HG02852 (cell line): ENCODE measurements around the gene KIF21B.

Source experiments
- ATAC-seq: cut with Tn5 transposase; IDR thresholded peaks from one replicate; pipeline ENCODE4 v1.9.1; 2021; ENCODE audit warnings: mild to moderate bottlenecking, moderate library complexity; ENCODE audit not compliant: unreplicated experiment

Gene KIF21B

DNA sequence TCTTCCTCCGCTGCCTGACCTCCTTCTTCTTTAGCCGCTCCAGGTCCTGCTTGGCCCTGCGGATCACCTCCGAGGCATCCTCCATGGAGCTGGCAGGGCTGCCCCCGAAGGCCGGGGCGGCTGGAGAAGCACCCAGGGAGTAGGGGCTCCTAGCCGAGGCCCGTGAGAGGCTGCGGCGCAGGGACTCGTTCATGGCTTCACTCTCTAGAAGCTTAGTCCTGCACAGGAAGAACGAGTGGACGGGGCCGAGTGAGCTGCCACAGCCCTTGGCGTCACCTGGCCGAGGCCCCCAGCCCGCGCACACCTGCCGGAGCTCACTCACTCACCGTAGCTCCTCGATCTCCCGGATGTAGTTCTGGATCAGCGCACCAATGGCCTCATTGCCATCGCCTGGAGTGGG lies 23.1 kb downstream of the KIF21B start:
- no peak for ATAC-seq

DNA sequence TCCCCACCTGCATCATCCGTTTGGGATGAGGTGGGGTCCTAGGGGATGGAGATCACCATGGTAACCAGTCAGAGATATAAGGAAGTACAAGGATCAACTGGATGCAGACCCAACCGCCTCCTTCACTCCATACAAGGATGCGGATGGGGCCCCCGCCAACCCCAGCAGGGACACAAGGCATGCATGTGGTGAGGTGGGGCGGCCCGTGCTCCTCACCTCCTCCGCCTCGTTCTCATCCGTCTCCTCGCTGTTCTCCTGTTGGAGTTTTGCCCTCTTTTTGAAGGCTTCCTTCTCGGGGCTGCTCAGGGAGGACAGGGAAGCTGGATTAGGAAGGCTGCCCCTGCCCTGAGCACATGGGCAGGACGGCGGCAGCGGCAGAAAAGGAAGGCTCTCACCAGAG lies 23.8 kb downstream of the KIF21B start:
- ATAC-seq, result no peak

DNA sequence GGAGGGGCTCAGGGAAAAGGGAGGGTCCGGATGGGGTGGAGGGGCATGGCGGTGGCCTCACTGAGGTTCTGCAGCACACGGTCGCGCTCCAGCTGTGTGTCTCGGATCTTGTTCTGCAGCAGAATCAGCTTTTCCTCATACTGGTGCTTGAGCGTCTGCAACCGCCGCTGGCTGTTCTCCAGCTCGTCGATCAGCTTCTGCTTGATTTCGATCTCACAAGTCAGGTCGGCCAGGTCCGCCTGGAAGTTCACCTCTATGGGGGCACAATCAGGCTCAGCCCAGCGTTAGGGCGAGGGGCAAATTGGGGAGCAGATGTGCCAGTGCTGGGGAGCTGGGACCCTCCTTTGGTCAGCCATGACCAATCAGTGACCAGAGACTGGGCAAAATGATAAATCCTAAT lies 25.2 kb downstream of the KIF21B start:
- ATAC-seq, result no peak

DNA sequence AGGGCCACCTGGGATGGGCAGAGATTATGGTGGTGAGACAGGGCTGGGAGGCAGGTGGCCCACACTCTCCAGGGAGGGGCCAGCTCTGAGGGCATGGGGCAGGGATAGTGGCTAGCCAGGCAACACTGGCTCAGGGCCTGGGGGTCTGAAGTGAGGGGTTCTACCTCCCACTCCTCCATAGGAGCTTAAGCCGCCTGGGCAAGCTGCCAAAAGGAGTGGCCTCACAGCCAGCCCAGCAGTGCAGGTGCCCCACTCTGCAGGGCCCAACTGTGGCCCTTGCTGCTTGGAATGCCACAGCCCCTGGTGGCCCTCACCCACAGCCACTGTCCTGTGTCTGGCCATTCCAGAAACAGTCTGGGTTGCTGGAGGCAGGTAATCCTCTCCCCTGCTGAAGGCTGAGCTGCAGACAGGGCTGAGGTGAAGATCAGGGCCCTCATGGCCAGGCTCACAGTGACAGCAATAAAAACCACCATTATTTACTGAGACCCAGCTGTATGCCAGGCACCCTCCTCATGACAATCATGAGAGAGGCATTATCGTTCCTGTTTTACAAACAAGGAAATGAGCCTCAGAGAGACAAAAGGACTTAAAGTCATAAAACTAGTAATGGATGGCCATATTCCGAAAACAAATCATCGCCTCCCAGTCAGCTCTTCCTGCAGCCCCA lies 31.0 kb downstream of the KIF21B start:
- ATAC-seq, result no peak

DNA sequence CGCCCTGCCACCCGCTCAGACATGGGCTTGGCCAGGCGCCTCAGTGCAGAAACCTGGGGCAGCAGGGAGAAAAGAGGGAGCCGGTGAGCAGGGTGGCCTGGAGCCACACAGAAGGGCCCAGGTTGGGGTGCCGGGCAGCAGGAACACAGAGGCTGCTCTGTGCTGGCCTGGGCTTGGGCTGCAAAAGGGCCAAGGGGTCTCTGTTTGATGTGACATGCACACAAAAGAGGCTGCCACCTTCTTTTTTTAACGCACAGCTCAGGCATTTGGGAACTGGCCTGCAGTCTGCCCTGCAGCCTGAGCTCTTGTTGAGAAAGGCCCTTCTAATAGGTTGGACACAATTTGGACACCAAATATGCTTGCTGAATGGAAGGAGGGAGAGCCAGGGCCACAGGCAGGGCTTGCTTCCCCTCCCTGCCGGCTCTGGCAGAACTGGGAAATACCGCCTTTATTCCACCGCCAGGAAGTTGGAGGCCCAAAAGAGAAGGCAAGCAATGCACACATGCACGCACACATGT lies 32.4 kb downstream of the KIF21B start:
- no peak for ATAC-seq

DNA sequence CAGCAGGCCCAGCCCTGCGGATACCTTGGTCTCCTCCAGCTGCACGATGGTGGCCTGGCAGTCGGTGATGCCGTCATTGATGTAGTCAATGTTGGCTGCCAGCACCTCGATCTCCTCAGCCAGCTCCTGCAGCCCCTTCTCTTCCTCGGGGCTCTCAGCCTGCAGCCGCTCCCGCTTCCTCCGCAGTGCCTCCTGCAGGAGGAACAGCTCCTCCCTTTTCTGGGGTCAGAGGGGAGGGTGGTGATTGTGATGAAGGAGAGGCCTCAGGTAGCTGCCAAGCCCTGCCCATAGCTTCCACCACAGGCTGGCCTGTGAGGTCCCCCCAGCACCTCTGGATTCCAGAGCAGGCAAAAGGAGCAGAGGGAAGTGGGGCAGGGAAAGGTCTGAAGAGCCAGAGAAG lies 33.4 kb downstream of the KIF21B start:
- no peak for ATAC-seq

DNA sequence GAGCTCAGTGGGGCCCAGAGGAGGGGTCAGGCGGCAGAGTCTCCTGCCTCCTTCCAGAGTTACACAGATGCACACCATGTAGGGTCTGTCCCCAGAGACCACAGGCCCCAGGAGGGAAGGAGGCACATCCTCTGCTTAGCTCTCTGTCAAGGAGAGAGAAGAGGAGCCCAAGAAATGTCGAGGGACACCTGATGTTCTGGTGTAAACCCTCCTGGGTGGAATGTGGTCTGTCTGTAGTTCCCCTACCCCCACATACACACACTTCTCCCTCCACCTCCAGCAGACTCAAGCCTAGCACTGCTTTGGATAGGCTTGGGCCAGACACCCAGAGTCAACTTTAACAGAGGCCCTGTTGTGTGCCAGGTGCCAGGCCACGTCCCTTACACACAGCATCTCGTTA lies 34.2 kb downstream of the KIF21B start:
- no peak for ATAC-seq

DNA sequence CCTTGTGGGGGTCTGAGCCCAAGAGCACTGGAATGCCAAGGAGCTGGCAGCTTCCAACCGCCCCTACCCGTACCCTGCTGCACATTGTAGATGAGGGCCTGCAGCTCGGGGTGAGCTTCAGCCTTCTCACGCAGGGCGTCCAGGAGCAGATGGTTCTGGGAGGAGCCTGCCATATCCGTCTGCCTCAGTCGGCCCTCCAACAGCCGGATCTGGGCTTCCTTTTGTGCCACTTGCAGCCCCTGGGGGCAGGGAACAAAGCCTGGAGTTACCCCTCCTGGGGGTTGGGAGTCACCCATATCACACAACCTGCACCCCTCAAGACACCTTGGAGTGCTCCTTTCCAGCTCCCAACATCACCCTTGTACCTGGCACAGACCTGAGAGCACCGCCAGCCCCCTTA lies 34.8 kb downstream of the KIF21B start:
- ATAC-seq, result no peak

DNA sequence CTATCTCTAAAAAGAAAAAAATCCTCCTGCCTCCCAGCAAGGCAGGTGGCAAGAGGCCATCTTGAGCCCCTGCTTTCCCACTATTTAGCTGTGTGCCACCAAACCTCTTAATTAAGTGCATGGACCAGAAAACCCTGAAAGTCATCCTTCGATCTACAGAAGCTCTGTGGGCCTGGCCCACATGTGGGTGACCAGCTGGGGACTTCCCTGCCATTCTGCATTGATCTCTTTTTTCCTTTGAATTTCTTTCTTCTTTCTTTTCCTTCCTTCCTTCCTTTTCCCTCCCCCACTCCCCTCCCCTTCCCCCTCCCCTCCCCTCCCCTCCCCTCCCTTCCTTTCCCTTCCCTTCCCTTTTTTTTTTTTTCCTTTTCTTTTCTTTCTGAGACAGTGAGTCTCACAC lies 38.0 kb downstream of the KIF21B start:
- no peak for ATAC-seq

DNA sequence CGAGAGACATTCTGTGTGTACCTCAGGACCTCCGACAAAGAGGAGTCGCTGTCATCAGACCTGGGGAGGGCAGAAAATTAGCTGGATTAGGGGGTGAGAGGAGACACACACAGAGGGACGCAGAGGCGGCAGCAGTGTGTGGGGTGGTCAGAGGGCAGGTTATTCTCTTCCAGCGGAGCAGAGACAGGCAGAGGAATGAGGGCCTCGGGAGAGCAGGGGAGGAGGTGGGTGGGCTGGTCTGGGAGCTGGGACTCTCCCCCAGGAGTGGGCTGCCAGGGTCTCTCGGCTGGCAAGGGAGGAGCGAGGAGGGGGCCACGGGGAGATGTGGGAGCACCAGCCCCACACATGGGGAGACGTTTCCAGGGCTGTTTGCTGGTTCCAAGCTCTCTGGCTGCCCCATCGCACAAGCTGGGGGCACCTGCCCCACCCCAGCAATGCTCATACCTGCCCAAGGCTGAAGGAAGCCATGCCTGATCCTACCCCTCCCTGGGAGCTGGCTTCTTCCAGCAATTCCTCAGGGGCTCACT lies 40.4 kb downstream of the KIF21B start:
- ATAC-seq, result no peak

DNA sequence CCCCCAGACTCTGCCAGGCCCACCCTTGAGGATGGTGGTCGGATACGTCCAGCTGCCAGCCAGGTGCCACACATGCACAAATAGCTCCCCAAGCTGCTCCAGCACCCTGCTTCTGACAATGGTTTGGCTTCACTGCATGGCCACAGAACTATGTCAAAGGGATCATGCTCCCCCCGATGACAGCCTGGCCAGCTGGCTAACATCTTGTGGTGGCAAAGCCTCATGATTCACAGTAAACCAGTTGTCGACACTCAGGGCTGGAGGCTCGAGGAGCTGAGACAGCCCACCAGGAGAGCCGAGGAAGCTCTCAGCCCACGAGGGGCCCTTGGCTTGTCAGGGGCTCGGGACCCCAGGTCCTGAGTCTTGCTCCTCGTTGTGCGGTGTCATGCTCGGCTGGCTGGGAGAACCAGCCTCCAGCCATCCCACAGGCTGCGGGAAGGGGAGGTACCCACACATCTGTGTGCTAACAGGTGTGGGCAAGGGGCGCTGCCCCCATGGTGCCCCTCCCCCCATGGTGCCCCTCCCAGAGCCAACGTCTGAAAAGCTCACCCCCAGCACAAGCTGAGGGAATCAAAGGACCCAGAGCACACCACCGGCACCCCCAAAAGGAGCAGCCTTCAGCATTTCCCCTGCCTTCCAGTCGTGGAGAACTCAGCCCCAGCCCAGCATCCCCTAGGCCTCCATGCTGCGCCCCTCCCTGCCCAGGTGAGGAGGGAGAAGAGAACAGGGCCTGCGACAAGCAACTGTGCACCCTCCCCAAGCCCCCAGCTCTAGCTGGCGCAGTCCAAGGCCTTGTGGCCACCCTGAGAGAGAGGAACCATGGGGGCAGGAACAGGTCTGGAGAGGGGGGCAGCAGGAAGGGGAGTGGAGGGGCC lies 41.2 kb downstream of the KIF21B start:
- no peak for ATAC-seq

DNA sequence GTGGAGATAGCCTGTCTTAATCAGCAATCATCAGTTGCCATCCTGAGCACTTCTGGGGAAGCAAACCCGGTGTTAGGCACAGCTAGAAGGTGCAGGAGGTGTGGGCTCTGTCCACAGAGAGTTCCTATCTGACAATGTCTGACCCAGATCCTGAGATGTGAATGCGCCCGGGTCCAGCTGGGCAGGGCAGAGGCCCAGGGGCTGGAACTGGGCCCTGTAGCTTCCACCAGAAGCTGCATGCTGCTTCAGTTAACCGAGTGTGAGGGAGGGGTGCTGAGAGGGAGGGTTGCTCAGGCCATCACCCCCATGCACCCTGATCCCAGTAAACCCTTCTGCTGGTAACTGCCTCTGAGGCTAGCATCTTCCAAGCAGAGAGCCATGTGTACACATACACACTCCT lies 42.2 kb downstream of the KIF21B start:
- ATAC-seq, result no peak

DNA sequence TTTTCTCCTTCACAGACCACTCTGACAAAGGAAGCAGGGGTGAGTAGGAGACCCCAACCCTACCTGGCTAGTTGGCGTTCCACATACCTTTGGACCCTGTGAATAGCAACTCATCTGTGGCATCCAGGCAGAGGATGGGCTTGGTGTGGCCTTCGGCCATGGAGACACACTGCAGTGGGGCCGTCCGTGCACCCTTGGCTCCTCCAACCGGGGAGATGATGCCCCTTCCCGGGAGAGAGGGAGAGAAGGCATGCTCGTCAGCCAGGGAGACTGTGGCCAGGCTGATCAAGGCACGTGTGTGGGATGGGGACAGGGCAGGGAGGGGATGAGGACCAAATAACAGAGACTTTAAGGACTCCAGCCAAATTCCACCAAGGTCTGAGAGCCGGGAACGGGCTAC lies 42.6 kb downstream of the KIF21B start:
- ATAC-seq, result no peak

DNA sequence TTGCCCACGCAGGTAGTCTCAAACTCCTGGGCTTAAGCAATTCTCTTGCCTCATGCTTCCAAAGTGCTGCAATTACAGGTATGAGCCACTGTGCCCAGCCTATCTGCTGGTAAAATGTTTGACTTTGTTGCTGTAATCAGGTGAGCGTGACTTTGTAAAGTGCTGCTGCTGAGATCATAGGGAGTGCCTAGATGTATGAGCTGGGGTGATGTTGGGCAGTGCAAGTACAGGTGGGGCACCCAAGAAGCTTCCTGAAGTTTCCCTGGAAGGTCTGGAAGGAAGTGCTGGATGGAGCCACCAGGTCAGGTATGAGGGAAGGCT lies 43.1 kb downstream of the KIF21B start:
- no peak for ATAC-seq

DNA sequence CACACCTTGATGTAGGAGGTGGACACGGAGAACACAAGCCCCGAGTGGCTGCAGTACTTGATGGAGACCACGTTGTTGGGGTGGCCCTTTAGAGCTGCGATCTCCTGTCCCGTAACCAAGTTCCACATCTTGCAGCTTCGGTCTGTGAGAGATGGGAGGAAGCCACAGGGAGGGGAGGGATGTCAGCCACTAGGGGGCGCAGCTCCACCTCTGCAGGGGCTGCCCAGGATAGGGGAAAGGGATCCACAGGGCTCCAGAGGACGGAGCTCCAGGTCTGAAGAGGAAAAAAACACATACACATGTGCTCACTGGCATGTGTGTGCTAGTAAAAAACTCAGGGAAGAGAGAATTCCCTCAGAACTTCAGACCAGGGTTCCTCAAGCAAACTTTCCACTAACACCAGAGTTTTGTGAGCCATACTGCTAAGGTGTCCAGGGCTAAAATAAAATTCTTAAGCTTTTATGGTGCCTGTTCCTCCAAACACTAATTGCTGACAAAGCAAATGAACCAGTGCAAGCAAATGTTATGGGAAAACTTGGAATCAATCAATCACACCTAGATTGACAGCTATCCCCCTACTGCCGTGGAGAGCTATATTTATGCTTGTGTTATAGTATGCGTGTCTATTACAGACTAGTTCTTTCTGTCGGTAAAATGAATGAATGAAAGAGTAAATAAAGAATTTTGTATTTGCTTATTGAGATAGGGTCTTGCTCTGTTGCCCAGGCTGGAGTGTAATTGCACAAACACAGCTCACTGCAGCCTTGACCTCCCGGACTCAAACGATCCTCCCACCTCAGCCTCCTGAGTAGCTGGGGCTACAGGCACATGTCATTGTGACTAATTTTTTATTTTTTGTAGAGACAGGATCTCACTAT lies 43.7 kb downstream of the KIF21B start:
- no peak for ATAC-seq

DNA sequence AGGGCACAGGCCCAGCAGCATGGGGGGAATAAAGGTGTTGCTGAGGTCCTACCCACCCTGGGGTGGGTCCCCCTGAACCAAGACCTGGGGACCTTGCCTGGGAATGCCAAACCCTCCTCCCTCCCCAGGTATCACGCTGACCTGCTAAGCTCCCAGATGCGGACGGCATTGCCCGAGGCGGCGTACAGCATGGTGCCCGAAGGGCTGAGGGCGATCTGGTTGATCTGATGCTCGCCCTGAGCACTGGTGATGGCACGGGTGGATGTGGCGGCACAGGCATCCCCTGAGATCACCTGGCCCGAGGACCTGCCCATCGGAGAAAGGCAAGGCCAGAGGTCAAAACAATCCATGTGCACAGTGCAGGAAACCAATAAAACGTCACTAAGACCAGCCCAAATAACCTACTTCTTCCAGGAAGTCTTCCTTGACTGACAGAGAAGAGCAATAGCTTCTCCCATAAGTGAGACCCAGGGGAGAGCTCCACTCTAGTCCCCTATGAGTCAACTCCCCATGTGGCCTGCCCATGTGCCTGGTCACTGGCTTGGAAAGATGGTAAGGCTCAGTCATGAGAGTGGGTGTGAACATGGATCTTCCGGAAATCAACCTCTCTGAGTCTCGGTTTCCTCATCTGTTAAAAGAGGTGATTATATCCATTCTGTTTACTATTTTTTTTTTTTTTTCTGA lies 46.3 kb downstream of the KIF21B start:
- no peak for ATAC-seq

DNA sequence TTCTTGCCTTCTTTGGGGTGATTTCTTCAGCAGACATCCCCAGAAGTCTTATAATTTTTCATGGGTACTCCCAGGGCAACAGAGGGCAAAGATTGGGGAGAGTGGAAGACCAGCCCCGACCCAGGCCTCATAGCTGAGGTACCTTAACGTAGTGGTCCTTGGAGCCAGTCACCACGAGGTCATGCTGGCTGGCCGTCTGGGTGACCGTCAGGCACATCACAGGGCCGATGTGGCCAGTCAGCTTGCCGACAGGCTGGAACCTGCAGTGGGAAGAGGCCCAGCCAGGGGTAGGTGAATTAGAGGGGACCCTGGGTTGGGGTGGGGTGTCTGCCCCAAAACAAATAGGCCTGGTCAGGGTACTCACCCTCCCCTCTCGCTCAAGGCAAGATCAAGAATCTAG lies 46.9 kb downstream of the KIF21B start:
- no peak for ATAC-seq

DNA sequence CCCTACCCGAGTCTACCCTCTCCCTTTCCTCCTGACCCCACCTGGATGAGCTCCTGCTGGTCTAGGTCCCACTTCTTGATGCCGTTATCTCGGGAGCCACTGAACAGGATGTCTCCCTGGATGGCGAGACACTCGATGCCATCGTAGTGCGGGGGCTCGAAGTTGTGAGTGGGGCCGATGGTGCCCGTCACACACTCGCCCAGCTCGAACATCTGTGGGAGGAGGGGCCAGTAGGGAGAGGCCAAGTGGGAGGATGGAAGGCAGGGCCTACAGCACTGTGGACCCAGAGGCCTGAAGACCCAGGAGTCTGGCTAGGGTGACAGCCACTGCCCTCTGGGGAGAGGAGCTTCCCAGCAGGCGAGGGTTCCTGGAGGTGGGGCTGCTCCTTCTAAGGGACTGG lies 48.1 kb downstream of the KIF21B start:
- ATAC-seq, result no peak

DNA sequence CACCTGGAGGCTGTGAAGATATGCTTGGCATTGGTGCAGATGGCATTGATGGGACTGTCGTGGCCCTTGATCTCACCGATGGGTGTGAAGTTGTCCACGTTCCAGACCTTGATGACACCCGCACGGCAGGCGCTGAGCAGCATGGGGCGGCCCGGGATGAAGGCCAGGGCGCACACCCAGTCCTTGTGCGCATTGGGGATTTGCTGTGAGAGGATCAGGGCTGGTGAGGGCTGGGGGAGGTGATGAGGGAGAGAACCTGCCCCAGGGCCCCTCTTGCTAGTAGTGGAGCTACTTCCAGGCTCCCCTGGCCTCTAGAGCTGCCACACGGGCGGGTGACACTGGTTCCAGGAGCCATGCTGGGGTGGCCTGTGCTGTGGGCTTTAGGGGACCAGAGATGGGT lies 48.8 kb downstream of the KIF21B start:
- ATAC-seq, result no peak

DNA sequence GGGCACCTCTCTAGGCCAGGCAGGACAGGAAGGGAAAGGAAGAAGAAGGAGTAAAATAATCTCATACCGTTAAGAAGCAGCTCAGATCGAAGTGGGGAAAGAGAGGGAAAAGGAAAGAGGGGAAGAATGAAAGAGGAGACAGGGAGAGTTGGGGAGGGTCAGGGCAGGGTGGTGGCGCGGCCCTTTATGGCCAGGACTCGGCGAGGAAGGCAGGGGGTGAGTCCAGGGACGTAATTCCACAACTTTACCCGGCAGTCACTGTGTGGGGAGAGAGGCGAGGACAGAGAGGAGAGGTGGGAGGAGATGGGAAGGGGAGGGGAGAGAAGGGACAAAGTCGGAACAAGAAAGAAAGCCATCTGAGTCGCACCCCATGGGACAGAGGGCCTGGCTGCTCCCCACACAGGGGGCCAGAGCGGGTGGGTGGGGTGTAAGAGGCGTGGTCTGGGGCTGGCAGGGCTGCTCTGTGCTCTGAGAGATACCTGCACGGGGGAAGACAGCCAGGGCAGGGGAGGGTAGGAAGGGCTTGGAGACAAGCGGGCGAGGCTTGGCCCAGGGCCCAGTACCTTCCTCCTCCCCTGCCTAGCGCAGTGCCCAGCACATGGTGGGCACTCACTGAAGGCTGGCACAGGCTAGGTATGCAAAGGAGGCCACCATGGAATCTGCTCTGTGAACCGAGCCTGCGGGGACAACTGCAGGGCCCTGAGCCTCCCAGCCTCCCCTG lies 49.4 kb downstream of the KIF21B start:
- ATAC-seq, result no peak
